Stomach (tissue), 4 donors: ENCODE data around the gene PPP1R15A.
A peak's percentile ranks its signal among the peaks of the same experiment; 100 is the strongest.

Experiments used
- EP300 ChIP-seq: sonication (generic); formaldehyde crosslinking; IDR thresholded peaks from one replicate; pipeline ENCODE4 v1.6.1; 2017; ENCODE audit warnings: antibody characterized with exemption
- POLR2A ChIP-seq, 4 donors: fragments of 450-650 bp; IDR thresholded peaks; one replicate each; pipeline ENCODE4 v1.6.1; 2016; ENCODE audit warnings: antibody characterized with exemption in 4 of 4, control low read depth in 2 of 4, mild to moderate bottlenecking in 1 of 4, moderate library complexity in 1 of 4
- POLR2AphosphoS5 ChIP-seq, 3 donors: sonication (generic); formaldehyde crosslinking; IDR thresholded peaks; one replicate each; pipeline ENCODE4 v1.6.1; 2016; ENCODE audit warnings: antibody characterized with exemption in 3 of 3
- TF ChIP-seq, protein P1 (sequence below), 7 experiments: fragments of 450-650 bp in 4 of 7; fragments of 200-600 bp in 3 of 7; sonication (generic) in 3 of 7; IDR thresholded peaks; one replicate each; pipeline ENCODE4 v1.5.1; 2016 to 2019; ENCODE audit warnings: antibody characterized with exemption in 7 of 7, control low read depth in 2 of 7, mild to moderate bottlenecking in 1 of 7

DNA sequence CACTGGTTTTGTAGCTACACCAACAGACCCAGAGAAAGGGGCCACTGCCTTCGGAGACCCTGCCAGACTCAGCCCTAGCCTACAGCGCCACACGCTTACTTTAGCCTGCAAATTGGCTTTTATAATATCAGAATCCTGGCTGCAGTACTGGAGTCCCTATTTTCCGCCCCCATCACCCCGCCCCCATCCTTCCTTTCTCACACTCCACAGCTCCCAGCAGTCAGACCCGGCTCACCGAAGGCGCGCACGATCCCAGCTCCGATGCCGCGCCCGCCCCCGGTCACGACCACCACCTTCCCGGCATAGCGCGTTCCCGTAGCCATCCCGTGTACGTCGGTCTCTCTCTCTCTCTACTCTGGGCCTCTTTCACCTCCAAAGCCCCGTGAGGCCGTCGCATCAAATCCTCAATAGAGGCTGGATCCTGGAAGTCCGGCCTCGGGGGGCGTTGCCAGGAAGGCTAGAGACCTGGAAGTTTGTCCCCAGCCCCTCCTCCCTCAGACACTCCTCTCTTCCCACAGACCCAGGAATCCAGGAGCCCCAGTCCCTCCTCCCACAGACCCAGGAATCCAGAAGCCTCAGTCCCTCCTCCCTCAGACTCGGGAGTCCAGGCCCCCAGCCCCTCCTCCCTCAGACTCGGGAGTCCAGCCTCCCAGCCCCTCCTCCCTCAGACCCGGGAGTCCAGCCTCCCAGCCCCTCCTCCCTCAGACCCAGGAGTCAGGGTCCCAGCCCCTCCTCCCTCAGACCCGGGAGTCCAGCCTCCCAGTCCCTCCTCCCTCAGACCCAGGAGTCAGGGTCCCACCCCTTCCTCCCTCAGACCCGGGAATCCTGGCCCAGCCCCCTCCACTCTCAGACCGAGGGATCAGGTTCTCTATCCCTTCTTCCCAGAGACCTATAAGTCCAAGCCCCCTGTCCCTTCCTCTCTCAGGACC lies 35.9 kb upstream of the PPP1R15A start, which contains the start of gene HSD17B14:
- TF ChIP-seq, protein P1, sequence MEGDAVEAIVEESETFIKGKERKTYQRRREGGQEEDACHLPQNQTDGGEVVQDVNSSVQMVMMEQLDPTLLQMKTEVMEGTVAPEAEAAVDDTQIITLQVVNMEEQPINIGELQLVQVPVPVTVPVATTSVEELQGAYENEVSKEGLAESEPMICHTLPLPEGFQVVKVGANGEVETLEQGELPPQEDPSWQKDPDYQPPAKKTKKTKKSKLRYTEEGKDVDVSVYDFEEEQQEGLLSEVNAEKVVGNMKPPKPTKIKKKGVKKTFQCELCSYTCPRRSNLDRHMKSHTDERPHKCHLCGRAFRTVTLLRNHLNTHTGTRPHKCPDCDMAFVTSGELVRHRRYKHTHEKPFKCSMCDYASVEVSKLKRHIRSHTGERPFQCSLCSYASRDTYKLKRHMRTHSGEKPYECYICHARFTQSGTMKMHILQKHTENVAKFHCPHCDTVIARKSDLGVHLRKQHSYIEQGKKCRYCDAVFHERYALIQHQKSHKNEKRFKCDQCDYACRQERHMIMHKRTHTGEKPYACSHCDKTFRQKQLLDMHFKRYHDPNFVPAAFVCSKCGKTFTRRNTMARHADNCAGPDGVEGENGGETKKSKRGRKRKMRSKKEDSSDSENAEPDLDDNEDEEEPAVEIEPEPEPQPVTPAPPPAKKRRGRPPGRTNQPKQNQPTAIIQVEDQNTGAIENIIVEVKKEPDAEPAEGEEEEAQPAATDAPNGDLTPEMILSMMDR (IDR thresholded peaks at IDR 0.05), result peak in 3 of 7 experiments; percentile 3 to 20 (median 10)
- TF ChIP-seq POLR2A (IDR thresholded peaks at IDR 0.05) (no peak), EP300 (no peak), POLR2AphosphoS5 (IDR thresholded peaks at IDR 0.05) (no peak)
